SK-N-MC (cell line): ENCODE measurements around the gene DPYSL4.

Source experiments
- EZH2 ChIP-seq: fragments of 200-600 bp; sonication (generic); IDR thresholded peaks from one replicate; pipeline ENCODE4 v1.6.1; 2017; ENCODE audit warnings: antibody characterized with exemption
- FOXP2 ChIP-seq: optimal IDR thresholded peaks from 2 replicates; pipeline ENCODE3; 2011; ENCODE audit warnings: mild to moderate bottlenecking, moderate library complexity; ENCODE audit not compliant: insufficient read depth; ENCODE audit errors: extremely low read length, control extremely low read depth
- POLR2AphosphoS5 ChIP-seq: IDR thresholded peaks from 2 replicates; pipeline ENCODE4 v1.6.1; 2012; ENCODE audit warnings: mild to moderate bottlenecking, low read depth, low read length, borderline replicate concordance

GRCh38 chr10:132175907-132176581 lies 10.7 kb upstream of the DPYSL4 start:
- TF ChIP-seq POLR2AphosphoS5 (no peak), EZH2 (no peak), FOXP2 (no peak)
